T-helper 1 cell treated with Interleukin-12 subunit alpha and Interleukin-12 subunit beta and Interleukin-4 antibody, amounts not matched to agents 30 ng/mL and 1 ng/mL, for 36 hours (primary cell): ENCODE measurements around the gene TMEM107. TPM values are rescaled to one million over a fixed set of nuclear protein-coding genes. Genes with fewer than 3 reads are reported as not detected.
"Not testable (repeated sequence)": the region's sequence is repeated elsewhere in the genome, so short reads cannot be mapped to it uniquely, and the experiment has no call there.

Experiments
- intact Hi-C: fragments of 100-400 bp; cut with micrococcal nuclease; formaldehyde crosslinking; loops from one replicate; pipeline ENCODE4 v1.15.1; 2024
- total RNA-seq: library from RNA; stranded (reverse); gene quantifications from 2 replicates; pipeline ENCODE4 v1.2.3, GENCODE V29; 2022

TMEM107 gene
- 22.9 and 26.9 TPM in 2 replicates for total RNA-seq

- intact Hi-C loops: no loop called here
These were observed at the start of gene TMEM107 for GRCh38 chr17:8176197-8176940. Gene TMEM107, minus strand, starts transcription at chr17:8176380. Its CDS starts 94 bp downstream, at chr17:8176286.

- intact Hi-C loops: loop anchor here (5.0 kb wide), 1 partner anchor 368 kb away; the partner anchor contains the start of genes CYB5D1, NAA38 and TMEM88
These were observed 49.0 kb upstream of the TMEM107 start for GRCh38 chr17:8224891-8225812.

GRCh38 chr17:8223356-8224126 is 47.4 kb upstream of the TMEM107 start:
- intact Hi-C loops: loop anchor here (2.0 to 5.0 kb wide), 2 partner anchors 366 to 381 kb away; partner anchors contain the start of genes CYB5D1, NAA38 and TMEM88

GRCh38 chr17:8222630-8223355 is 46.6 kb upstream of the TMEM107 start:
- intact Hi-C loops: loop anchor here (1.0 to 5.0 kb wide), 11 partner anchors 22 to 380 kb away; partner anchors contain the start of genes CYB5D1, NAA38, SLC25A35 and TMEM88

GRCh38 chr17:8222380-8222629 is 46.1 kb upstream of the TMEM107 start:
- intact Hi-C loops: loop anchor here (1.0 to 5.0 kb wide), 11 partner anchors 22 to 380 kb away; partner anchors contain the start of genes CYB5D1, NAA38, SLC25A35 and TMEM88

GRCh38 chr17:8221663-8222379 is 45.6 kb upstream of the TMEM107 start:
- intact Hi-C loops: loop anchor here (1.0 to 5.0 kb wide), 12 partner anchors 12 to 379 kb away; partner anchors contain the start of genes AURKB, CYB5D1, NAA38 and SLC25A35

GRCh38 chr17:8220783-8221662 is 44.8 kb upstream of the TMEM107 start:
- intact Hi-C loops: loop anchor here (1.0 to 5.0 kb wide), 2 partner anchors 11 to 364 kb away; partner anchors contain the start of genes AURKB, CYB5D1, NAA38 and TMEM88

- intact Hi-C loops: not testable (repeated sequence)
These were observed 37.8 kb upstream of the TMEM107 start for GRCh38 chr17:8214000-8214399.

GRCh38 chr17:8212312-8213180 is 36.4 kb upstream of the TMEM107 start:
- intact Hi-C loops: no loop called here

- intact Hi-C loops: loop anchor here (1.0 kb wide), 5 partner anchors 10 to 38 kb away; partner anchors contain the start of genes BORCS6 and PFAS
These were observed 34.7 kb upstream of the TMEM107 start for GRCh38 chr17:8210761-8211458.

GRCh38 chr17:8209907-8210760 is 34.0 kb upstream of the TMEM107 start, which contains the start of gene AURKB:
Gene AURKB, minus strand, starts transcription at chr17:8210575. Its CDS starts 351 bp downstream, at chr17:8210224.
- intact Hi-C loops: loop anchor here (1.0 kb wide), 5 partner anchors 10 to 39 kb away; partner anchors contain the start of genes BORCS6 and PFAS

- intact Hi-C loops: no loop called here
These were observed 30.4 kb upstream of the TMEM107 start for GRCh38 chr17:8206536-8206935.

GRCh38 chr17:8204761-8205555 is 28.8 kb upstream of the TMEM107 start:
- intact Hi-C loops: no loop called here

GRCh38 chr17:8192070-8192815 is 16.1 kb upstream of the TMEM107 start:
- intact Hi-C loops: loop anchor here (1.0 to 5.0 kb wide), 2 partner anchors 8 to 260 kb away; partner anchors contain the start of genes CNTROB and TRAPPC1
